Mesenchymal stem cell (in vitro differentiated cells and primary cell): Measurements from ENCODE around the gene KAT8.

Source experiments
- DNase-seq: peaks from one replicate; pipeline ENCODE4 v3.0.0-alpha.2; 2013
- H2AFZ ChIP-seq: one replicate; pipeline ENCODE4 v1.6.1; 2013; ENCODE audit warnings: low read depth, mild to moderate bottlenecking, control low read depth, inconsistent platforms, low read length, moderate library complexity
- H2AK5ac ChIP-seq: 2 replicates; pipeline ENCODE4 v1.6.1; 2013; ENCODE audit warnings: low read length, moderate library complexity, mild to moderate bottlenecking, inconsistent platforms; ENCODE audit not compliant: severe bottlenecking
- H2BK120ac ChIP-seq: one replicate; pipeline ENCODE4 v1.6.1; 2013; ENCODE audit warnings: low read depth, mild to moderate bottlenecking, inconsistent platforms, low read length, moderate library complexity
- H2BK12ac ChIP-seq, 2 experiments: one replicate each; pipeline ENCODE4 v1.6.1; 2013; ENCODE audit warnings: inconsistent platforms in 2 of 2, low read length in 2 of 2, mild to moderate bottlenecking in 2 of 2, moderate library complexity in 2 of 2, control low read depth in 1 of 2
- H2BK15ac ChIP-seq: one replicate; pipeline ENCODE4 v1.6.1; 2013; ENCODE audit warnings: mild to moderate bottlenecking, low read depth, inconsistent platforms; ENCODE audit not compliant: poor library complexity, severe bottlenecking
- H2BK5ac ChIP-seq: 2 replicates; pipeline ENCODE4 v1.6.1; 2013; ENCODE audit warnings: low read depth, mild to moderate bottlenecking, low read length, control low read depth, inconsistent platforms; ENCODE audit not compliant: poor library complexity, severe bottlenecking
- H3K14ac ChIP-seq, 2 experiments: one replicate each; pipeline ENCODE4 v1.6.1; 2013; ENCODE audit warnings: inconsistent platforms in 2 of 2, low read length in 2 of 2, control low read depth in 1 of 2, mild to moderate bottlenecking in 1 of 2, moderate library complexity in 1 of 2
- H3K18ac ChIP-seq, 2 experiments: one replicate each; pipeline ENCODE4 v1.6.1; 2013; ENCODE audit warnings: inconsistent platforms in 2 of 2, low read length in 2 of 2, control low read depth in 1 of 2, low read depth in 1 of 2, mild to moderate bottlenecking in 1 of 2
- H3K23ac ChIP-seq, 2 experiments: one replicate each; pipeline ENCODE4 v1.6.1; 2013; ENCODE audit warnings: inconsistent platforms in 2 of 2, low read length in 2 of 2, mild to moderate bottlenecking in 2 of 2, moderate library complexity in 2 of 2, control low read depth in 1 of 2
- H3K27ac ChIP-seq: 2 replicates; pipeline ENCODE4 v1.5.1; 2013; ENCODE audit warnings: mild to moderate bottlenecking, moderate library complexity, low read length, control low read depth, inconsistent platforms; ENCODE audit not compliant: poor library complexity, severe bottlenecking
- H3K27me3 ChIP-seq, 2 experiments: 2 replicates each; pipeline versions ENCODE4 v1.6.1 to v1.7.0; 2013; ENCODE audit warnings: low read length in 2 of 2, mild to moderate bottlenecking in 2 of 2, moderate library complexity in 2 of 2, control low read depth in 1 of 2, inconsistent platforms in 1 of 2; ENCODE audit not compliant: control insufficient read depth in 1 of 2, insufficient read depth in 1 of 2
- H3K36me3 ChIP-seq, 2 experiments: 2 replicates each; pipeline versions ENCODE4 v1.6.1 to v1.7.0; 2013; ENCODE audit warnings: low read length in 2 of 2, control low read depth in 1 of 2, inconsistent platforms in 1 of 2, low read depth in 1 of 2, mild to moderate bottlenecking in 1 of 2; ENCODE audit not compliant: insufficient read depth in 2 of 2, control insufficient read depth in 1 of 2
- H3K4ac ChIP-seq, 2 experiments: one replicate each; pipeline ENCODE4 v1.6.1; 2013; ENCODE audit warnings: inconsistent platforms in 2 of 2, low read length in 2 of 2, mild to moderate bottlenecking in 2 of 2, moderate library complexity in 2 of 2, control low read depth in 1 of 2, low read depth in 1 of 2
- H3K4me1 ChIP-seq: 2 replicates; pipeline ENCODE4 v1.6.1; 2013; ENCODE audit warnings: low read depth, low read length, control low read depth; ENCODE audit not compliant: control insufficient read depth, insufficient read depth
- H3K4me2 ChIP-seq: 2 replicates; pipeline ENCODE4 v1.6.1; 2013; ENCODE audit warnings: low read length, mild to moderate bottlenecking, inconsistent platforms; ENCODE audit not compliant: poor library complexity, severe bottlenecking
- H3K4me3 ChIP-seq, 2 experiments: 2 replicates each; pipeline versions ENCODE4 v1.5.1 to v1.7.0; 2013; ENCODE audit warnings: low read length in 2 of 2, mild to moderate bottlenecking in 2 of 2, control low read depth in 1 of 2, low read depth in 1 of 2; ENCODE audit not compliant: insufficient read depth in 1 of 2
- H3K79me1 ChIP-seq: replicated peaks from 2 replicates; pipeline ENCODE4 v1.6.1; 2013; ENCODE audit warnings: mild to moderate bottlenecking, control low read depth, low read length, inconsistent platforms; ENCODE audit not compliant: poor library complexity, severe bottlenecking
- H3K9ac ChIP-seq: 2 replicates; pipeline ENCODE4 v1.7.0; 2013; ENCODE audit warnings: mild to moderate bottlenecking, low read length, moderate library complexity
- H3K9me3 ChIP-seq: 2 replicates; pipeline ENCODE4 v1.7.0; 2013; ENCODE audit warnings: mild to moderate bottlenecking, low read length; ENCODE audit not compliant: control insufficient read depth
- H4K8ac ChIP-seq: one replicate; pipeline ENCODE4 v1.6.1; 2013; ENCODE audit warnings: inconsistent platforms, mild to moderate bottlenecking, low read length, moderate library complexity
- H4K91ac ChIP-seq: one replicate; pipeline ENCODE4 v1.6.1; 2013; ENCODE audit warnings: mild to moderate bottlenecking, low read length, inconsistent platforms
- WGBS: methylation state at CpG from one replicate; pipeline ENCODE4 v1.1.7; 2013; ENCODE audit warnings: mixed read lengths; 5-methylcytosine and 5-hydroxymethylcytosine counted together

KAT8 gene

DNA sequence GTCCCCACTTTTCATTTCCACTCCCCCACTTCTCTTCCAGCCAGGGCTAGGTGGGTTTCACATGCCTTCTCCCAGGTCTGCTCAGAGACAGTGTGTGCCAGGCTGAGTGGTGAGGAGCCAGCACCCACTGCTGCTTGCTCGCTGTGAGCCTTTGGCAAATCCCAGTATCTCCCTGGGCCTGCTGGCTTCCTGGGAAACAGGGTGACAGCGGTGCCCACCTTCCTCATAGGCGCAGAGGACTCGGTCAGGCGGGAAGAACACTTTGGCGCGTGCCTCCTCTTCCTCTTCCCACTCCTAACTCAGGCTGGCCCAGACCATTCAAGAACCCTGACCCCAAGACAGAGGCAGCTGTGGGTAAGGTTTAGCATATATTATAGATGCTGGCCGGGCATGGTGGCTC, 28.3 kb upstream of the KAT8 start:
- H3K14ac ChIP-seq: no peak overlapping the region
- no peaks in the 10 kb centered on the region for H3K9me3 ChIP-seq
- H2BK12ac ChIP-seq: no peak overlapping the region
- no peak overlapping the region for H3K4me3 ChIP-seq
- no peak overlapping the region for H2AK5ac ChIP-seq
- no peak overlapping the region for H3K4ac ChIP-seq
- H4K8ac ChIP-seq: no peak overlapping the region
- WGBS: 96% methylated on average over 3 of the region's 8 CpGs
- H2BK5ac ChIP-seq: no peak overlapping the region
- no peak overlapping the region for H2BK15ac ChIP-seq
- peaks cover 40% of the 10 kb centered on the region for H3K79me1 ChIP-seq
- no peak overlapping the region for H3K9ac ChIP-seq
- H3K4me1 ChIP-seq: peaks cover 36% of the 10 kb centered on the region
- no peaks in the 10 kb centered on the region for H3K27me3 ChIP-seq
- no peak for DNase-seq
- no peak overlapping the region for H3K27ac ChIP-seq
- no peak overlapping the region for H4K91ac ChIP-seq
- H3K23ac ChIP-seq: no peak overlapping the region
- peaks cover 67 to 75% of the 10 kb centered on the region in 2 experiments for H3K36me3 ChIP-seq
- no peak overlapping the region for H2AFZ ChIP-seq
- no peak overlapping the region for H3K4me2 ChIP-seq
- H2BK120ac ChIP-seq: no peak overlapping the region
- H3K18ac ChIP-seq: no peak overlapping the region

DNA sequence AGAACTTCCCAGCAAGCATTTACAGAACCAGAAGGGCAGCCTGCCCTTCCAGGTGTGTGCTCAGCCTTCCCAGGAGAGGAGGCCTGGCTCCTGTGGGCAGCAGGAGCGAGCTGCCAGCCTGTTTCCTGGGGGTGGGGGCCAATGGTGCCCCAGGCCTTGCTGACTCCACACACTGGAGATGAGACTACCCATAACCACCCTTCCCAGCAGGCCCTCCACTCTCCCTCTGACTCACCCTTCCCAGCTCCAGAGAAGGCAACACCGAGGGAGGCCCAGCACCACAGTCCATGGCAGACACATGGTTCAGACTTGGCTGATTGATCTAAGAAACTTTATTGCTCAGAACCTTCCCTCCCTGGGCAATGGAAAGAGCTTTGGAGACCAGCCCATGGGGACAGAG, 26.9 kb upstream of the KAT8 start:
- peak; percentile 30 for DNase-seq
- H3K4ac ChIP-seq: no peak overlapping the region
- peak overlapping the region in 1 of 2 experiments; percentile 32 for H3K4me3 ChIP-seq
- H3K36me3 ChIP-seq: peaks cover 53 to 61% of the 10 kb centered on the region in 2 experiments
- no peaks in the 10 kb centered on the region for H3K9me3 ChIP-seq
- no peak overlapping the region for H2BK12ac ChIP-seq
- H2AK5ac ChIP-seq: peak overlapping the region; percentile 33
- no peak overlapping the region for H3K23ac ChIP-seq
- peaks cover 32% of the 10 kb centered on the region for H3K79me1 ChIP-seq
- H3K27ac ChIP-seq: peak overlapping the region; percentile 64
- peak overlapping the region; percentile 67 for H3K9ac ChIP-seq
- no peak overlapping the region for H2AFZ ChIP-seq
- H3K4me1 ChIP-seq: peaks cover 37% of the 10 kb centered on the region
- no peak overlapping the region for H2BK15ac ChIP-seq
- no peak overlapping the region for H3K4me2 ChIP-seq
- no peak overlapping the region for H2BK120ac ChIP-seq
- H3K14ac ChIP-seq: no peak overlapping the region
- 87% methylated on average over 2 of the region's 2 CpGs for whole genome bisulfite sequencing
- no peak overlapping the region for H2BK5ac ChIP-seq
- H3K27me3 ChIP-seq: no peaks in the 10 kb centered on the region
- H4K8ac ChIP-seq: peak overlapping the region; percentile 52
- H4K91ac ChIP-seq: no peak overlapping the region
- H3K18ac ChIP-seq: no peak overlapping the region

DNA sequence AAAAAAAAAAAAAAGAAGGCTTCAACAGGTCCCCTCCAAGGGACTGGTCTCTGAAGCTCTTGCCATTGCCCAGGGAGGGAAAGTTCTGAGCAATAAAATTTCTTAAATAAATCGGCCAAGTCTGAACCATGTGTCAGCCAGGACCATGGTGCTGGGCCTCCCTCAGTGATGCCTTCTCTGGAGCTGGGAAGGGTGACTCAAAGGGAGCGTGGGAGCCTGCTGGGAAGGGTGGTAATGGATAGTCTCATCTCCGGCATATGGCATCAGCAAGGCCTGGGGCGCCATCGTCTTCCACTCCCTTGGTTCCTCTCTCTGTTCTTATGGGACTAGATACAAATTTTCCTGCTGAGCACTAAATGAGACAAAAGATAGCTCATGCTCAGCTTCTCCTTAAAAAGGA, 25.1 kb upstream of the KAT8 start:
- H4K8ac ChIP-seq: no peak overlapping the region
- no peak overlapping the region for H3K4me2 ChIP-seq
- no peak overlapping the region for H4K91ac ChIP-seq
- peaks cover 38 to 44% of the 10 kb centered on the region in 2 experiments for H3K36me3 ChIP-seq
- H3K4ac ChIP-seq: no peak overlapping the region
- H2BK12ac ChIP-seq: no peak overlapping the region
- H3K79me1 ChIP-seq: peaks cover 24% of the 10 kb centered on the region
- no peaks in the 10 kb centered on the region for H3K27me3 ChIP-seq
- no peak overlapping the region for H2BK5ac ChIP-seq
- H2AK5ac ChIP-seq: peak overlapping the region; percentile 39
- H3K18ac ChIP-seq: no peak overlapping the region
- H3K9me3 ChIP-seq: no peaks in the 10 kb centered on the region
- no peak overlapping the region for H2BK120ac ChIP-seq
- 98% methylated on average over 5 of the region's 5 CpGs for WGBS
- no peak overlapping the region for H3K14ac ChIP-seq
- no peak overlapping the region for H2AFZ ChIP-seq
- no peak overlapping the region for H3K4me3 ChIP-seq
- H2BK15ac ChIP-seq: no peak overlapping the region
- H3K4me1 ChIP-seq: peaks cover 35% of the 10 kb centered on the region
- no peak for DNase-seq
- H3K23ac ChIP-seq: no peak overlapping the region
- no peak overlapping the region for H3K27ac ChIP-seq
- peak overlapping the region; percentile 58 for H3K9ac ChIP-seq

DNA sequence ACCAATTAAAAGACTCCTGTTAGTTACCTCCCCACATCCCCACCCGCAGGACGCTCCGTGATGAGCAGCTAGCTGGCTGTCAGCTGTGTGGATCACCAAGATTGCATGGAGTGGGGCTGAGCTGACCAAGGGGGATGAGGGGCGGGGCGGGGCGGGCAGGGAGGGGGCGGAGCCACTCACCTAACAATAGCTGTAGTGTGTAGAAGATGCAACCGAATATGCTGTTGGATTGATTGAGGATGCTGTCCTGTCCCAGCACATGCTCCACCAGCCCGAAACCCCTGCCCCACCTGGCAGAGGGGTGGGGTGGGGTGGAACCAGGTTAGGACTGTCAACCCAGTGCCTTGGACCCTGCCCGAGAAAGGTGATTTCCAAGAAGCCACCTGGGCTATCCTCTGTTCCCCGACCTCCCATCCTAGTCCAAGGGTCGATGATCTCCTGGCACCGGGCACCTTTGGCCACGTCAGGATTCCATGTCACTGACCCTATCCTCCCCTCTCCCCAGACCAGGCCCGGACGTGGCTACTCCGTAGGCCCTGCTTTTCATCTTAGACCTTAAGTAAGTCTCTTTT, 24.2 kb upstream of the KAT8 start:
- WGBS: 53% methylated on average over 17 of the region's 17 CpGs
- no peaks in the 10 kb centered on the region for H3K27me3 ChIP-seq
- H3K4ac ChIP-seq: no peak overlapping the region

More for the DNA sequence above, 24.2 kb upstream of the KAT8 start:
- Histone ChIP-seq H2BK12ac (no peak overlapping the region), H3K36me3 (peaks cover 29 to 35% of the 10 kb centered on the region in 2 experiments), H4K8ac (no peak overlapping the region), H3K4me3 (peak overlapping the region; percentile 44 to 100), H3K4me1 (peaks cover 31% of the 10 kb centered on the region), H3K23ac (no peak overlapping the region), H3K27ac (no peak overlapping the region), H3K18ac (no peak overlapping the region), H2AK5ac (no peak overlapping the region), H3K9me3 (no peaks in the 10 kb centered on the region), H3K79me1 (peaks cover 17% of the 10 kb centered on the region), H2BK120ac (no peak overlapping the region), H2AFZ (no peak overlapping the region), H4K91ac (no peak overlapping the region), H3K14ac (no peak overlapping the region), H2BK5ac (no peak overlapping the region), H3K9ac (peak overlapping the region; percentile 97), H3K4me2 (peak overlapping the region; percentile 68), H2BK15ac (no peak overlapping the region)
- DNase-seq: no peak
